ENCODE measurements around the gene IGFL1.
"Not testable (repeated sequence)": the region's sequence is repeated elsewhere in the genome, so short reads cannot be mapped to it uniquely, and the experiment has no call there.

Gene IGFL1

DNA sequence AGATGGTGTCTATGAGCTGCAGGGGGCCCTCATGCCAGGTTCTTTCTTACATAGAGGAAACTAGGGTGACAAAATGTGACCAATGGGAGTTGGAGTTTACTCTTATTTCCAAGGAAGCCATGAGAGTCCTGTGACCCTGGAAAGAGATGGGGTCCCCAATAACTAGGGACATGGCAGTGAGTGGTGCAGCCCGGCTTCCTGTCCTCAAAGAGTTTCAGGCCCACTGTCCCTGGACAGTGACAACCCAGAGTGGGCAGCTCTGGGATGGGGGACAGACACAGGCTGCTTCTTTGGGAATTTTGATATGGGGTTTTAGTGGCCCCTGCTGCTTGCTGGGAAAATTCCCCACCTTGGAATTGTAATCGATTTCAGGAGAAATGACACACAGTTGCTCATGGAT is 8.4 kb upstream of the IGFL1 start:
- no peak for DNase-seq (ENCODE audit: low read depth, low spot score)
- TF ChIP-seq, protein P1, sequence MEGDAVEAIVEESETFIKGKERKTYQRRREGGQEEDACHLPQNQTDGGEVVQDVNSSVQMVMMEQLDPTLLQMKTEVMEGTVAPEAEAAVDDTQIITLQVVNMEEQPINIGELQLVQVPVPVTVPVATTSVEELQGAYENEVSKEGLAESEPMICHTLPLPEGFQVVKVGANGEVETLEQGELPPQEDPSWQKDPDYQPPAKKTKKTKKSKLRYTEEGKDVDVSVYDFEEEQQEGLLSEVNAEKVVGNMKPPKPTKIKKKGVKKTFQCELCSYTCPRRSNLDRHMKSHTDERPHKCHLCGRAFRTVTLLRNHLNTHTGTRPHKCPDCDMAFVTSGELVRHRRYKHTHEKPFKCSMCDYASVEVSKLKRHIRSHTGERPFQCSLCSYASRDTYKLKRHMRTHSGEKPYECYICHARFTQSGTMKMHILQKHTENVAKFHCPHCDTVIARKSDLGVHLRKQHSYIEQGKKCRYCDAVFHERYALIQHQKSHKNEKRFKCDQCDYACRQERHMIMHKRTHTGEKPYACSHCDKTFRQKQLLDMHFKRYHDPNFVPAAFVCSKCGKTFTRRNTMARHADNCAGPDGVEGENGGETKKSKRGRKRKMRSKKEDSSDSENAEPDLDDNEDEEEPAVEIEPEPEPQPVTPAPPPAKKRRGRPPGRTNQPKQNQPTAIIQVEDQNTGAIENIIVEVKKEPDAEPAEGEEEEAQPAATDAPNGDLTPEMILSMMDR (IDR thresholded peaks at IDR 0.05; ENCODE audit: insufficient read depth, low read length, missing control alignments): no peak
- ChIA-PET CTCF (interaction anchor here (1.7 kb wide), 1 partner anchor 44 kb away, joined by 5 read pairs; no protein-coding TSS in a partner anchor), POLR2A (no interaction called here)
- no peak overlapping the region for H3K4me3 ChIP-seq (ENCODE audit: low read depth, low read length)

DNA sequence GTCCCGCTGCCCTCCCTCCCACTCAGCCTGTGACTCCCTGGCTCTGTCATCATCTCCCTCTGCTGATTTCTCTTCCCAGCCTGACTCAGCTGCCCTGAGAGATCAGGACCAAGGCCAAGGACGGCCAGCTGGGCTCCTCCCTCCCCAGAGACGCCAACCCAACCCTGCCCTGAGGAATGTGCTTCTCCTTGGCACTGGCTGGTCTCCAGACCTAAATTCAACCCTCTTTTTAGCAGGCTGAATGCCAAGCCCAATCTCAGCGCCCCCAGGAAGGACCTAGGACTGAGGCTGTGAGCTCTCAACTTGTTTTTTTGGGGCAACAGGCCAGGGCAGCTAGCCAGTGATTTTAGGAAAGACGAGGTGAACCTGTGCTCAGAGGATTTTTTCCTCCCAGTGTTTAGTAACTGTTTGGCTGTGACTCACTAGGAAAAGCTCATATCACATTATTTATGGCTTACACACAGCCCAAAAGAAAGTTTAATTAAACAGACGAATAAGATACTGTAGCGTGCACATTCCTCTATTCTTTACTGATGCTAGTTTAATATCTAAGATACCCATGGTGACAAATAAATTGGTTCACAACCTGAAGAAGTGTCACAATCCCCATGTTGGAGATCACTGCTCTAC is 7.4 kb upstream of the IGFL1 start:
- H3K4me3 ChIP-seq (ENCODE audit: low read depth, low read length): no peak overlapping the region
- TF ChIP-seq, protein P1 (IDR thresholded peaks at IDR 0.05; ENCODE audit: insufficient read depth, low read length, missing control alignments): no peak
- POLR2A ChIA-PET: no interaction called here
- no peak for DNase-seq (ENCODE audit: low read depth, low spot score)
- CTCF ChIA-PET: interaction anchor here (0.7 to 1.7 kb wide), 4 partner anchors 43 to 193 kb away, joined by 3 to 11 read pairs (median 4); no protein-coding TSS in a partner anchor

DNA sequence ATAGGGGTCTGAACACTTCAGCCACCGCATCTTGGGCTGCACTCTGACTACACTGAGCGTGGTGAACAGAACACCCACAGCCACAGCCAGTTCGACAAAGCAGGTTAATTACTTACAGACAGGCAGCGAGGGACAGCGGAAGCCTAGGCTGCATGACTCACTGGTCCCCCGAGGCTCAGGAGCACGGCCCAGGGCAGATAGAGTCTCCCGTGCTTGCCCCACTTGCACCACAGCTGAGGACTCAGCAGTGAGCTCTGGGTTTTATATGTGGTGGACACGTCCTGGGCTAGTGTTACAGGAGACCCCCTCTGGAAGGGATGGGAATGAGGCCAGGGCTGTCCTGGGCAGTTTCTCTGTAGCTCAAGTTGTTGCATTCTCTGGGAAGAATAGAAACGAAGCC is 5.8 kb upstream of the IGFL1 start:
- POLR2A ChIA-PET; DNase-seq (ENCODE audit: low read depth, low spot score); H3K4me3 ChIP-seq (ENCODE audit: low read depth, low read length): not testable (repeated sequence)
- CTCF ChIA-PET: interaction anchor here (1.3 kb wide), 1 partner anchor 41 kb away, joined by 4 read pairs; no protein-coding TSS in a partner anchor

DNA sequence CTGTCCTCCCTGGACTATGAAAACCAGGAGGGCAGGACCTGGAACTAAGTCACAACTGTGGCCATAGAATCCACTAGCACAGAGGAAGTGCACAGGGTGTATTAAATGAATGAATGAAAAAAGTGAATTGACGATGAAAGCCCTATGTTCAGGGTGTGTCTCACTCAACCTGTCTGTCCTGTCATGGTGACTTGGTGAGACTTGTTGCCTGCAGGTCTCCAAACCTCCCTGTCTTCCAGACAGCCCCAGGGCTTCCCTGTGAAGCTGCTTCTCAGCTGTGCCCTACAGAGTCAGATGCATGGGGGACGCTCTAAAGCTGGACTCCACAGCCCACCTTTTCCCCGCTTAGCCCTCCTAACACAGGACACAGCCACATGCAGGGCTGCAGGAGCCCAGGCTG is 4.8 kb upstream of the IGFL1 start:
- ChIA-PET POLR2A (no interaction called here), CTCF (no interaction called here)
- no peak overlapping the region for H3K4me3 ChIP-seq (ENCODE audit: low read depth, low read length)
- no peak for DNase-seq (ENCODE audit: low read depth, low spot score)
- TF ChIP-seq, protein P1 (IDR thresholded peaks at IDR 0.05; ENCODE audit: insufficient read depth, low read length, missing control alignments): no peak

DNA sequence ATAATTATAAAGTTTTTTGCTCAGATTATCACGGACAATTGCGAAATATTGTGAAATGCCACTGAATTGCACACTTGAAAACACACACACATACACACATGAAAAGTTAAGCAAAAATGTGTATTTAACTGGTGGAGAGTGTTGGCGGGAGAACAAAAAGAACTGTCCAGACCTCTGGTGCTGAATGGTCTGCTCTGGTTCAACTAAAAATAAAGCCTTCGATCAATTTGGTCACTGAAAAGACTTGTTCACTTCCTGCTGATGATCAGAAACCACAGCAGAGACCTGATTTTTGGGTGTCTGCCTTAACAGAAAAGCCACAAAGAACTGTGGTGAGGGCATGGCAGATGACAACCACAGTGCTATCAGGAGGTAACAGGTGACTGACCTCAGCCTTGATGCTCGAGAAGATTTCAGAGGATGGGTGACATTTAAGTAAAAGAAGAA is 4.0 kb upstream of the IGFL1 start:
- ChIA-PET CTCF (no interaction called here), POLR2A (no interaction called here)
- H3K4me3 ChIP-seq (ENCODE audit: low read depth, low read length): no peak overlapping the region
- TF ChIP-seq, protein P1 (IDR thresholded peaks at IDR 0.05; ENCODE audit: insufficient read depth, low read length, missing control alignments): no peak
- DNase-seq (ENCODE audit: low read depth, low spot score): no peak

DNA sequence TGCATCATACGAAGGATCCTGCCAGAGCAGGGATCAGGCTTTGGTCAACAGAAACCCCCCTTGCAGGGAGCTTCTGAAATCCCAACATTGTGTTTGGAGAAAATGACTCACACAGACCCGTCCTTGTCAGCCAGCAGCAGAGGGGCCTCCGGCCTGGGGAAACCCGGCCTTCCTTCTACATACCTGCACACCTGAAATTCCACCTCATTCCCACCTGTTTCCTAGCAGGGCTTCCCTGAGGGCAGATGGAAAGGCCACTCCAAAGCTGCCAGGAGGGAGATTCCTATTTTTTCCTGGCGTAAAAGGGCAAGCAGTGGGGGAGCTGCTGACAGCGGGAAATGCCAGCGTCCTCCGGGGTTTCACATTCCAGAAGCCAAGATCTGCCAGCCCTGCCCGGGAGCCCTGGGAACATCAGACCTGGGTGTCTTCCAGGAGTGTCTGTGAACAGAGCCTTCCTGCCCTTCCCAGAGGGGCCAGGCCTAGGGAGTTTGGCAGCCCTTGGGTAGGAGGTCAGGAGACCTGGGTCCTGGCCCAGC is 3.0 kb upstream of the IGFL1 start:
- POLR2A ChIA-PET: no interaction called here
- H3K4me3 ChIP-seq (ENCODE audit: low read depth, low read length): no peak overlapping the region
- CTCF ChIA-PET: no interaction called here
- DNase-seq (ENCODE audit: low read depth, low spot score): no peak
- TF ChIP-seq, protein P1 (IDR thresholded peaks at IDR 0.05; ENCODE audit: insufficient read depth, low read length, missing control alignments): no peak

DNA sequence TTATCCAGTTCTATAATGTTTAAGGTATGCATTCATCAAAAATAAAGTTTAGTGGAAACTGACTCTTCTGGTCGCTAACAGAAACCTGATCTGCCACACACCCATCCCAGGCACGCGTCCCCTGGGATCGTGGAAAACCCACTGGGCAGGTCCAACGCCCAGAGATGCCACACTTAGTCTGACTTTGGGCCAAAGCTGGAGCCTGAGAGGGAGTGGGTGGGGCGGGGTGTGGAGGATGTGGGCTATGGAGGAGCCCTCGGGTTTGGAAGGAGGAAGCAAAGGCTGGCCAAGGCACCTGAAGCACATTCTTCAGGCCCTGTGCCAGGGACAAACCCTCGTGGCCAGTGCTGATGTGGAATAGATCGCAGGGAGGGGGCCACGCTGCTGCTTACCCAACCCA is 2.5 kb downstream of the IGFL1 start:
- ChIA-PET CTCF (interaction anchor here (1.0 kb wide), 1 partner anchor 42 kb away, joined by 3 read pairs; no protein-coding TSS in a partner anchor), POLR2A (no interaction called here)
- no peak for DNase-seq (ENCODE audit: low read depth, low spot score)
- TF ChIP-seq, protein P1 (IDR thresholded peaks at IDR 0.05; ENCODE audit: insufficient read depth, low read length, missing control alignments): no peak
- H3K4me3 ChIP-seq (ENCODE audit: low read depth, low read length): no peak overlapping the region
